ENCODE data around the gene IL17RE.

- TF ChIP-seq EZH2 (IDR thresholded peaks at IDR 0.05; ENCODE audit: low read depth, unreplicated experiment) (no peak), CTCF (conservative IDR thresholded peaks at IDR 0.05; ENCODE audit: low read depth in 2 of 2) (no peak), REST (IDR thresholded peaks at IDR 0.05; ENCODE audit: unreplicated experiment) (no peak), CREB1 (CRISPR knock-in tag; IDR thresholded peaks at IDR 0.05; ENCODE audit: low read depth) (no peak), POLR2AphosphoS5 (IDR thresholded peaks at IDR 0.05; ENCODE audit: low read depth) (no peak)
Measured at GRCh38 chr3:9875448-9875847, 27.2 kb upstream of the IL17RE start.
